HG03439 (cell line): ENCODE measurements around the gene ZDBF2.
"Not testable (repeated sequence)": the region's sequence is repeated elsewhere in the genome, so short reads cannot be mapped to it uniquely, and the experiment has no call there.

ENCODE experiments used
- ATAC-seq: cut with Tn5 transposase; IDR thresholded peaks from one replicate; pipeline ENCODE4 v1.9.1; 2021; ENCODE audit warnings: mild to moderate bottlenecking, moderate library complexity; ENCODE audit not compliant: unreplicated experiment

Gene ZDBF2

GRCh38 chr2:206274434-206275311 lies at the start of gene ZDBF2:
ZDBF2 (plus strand) TSS chr2:206274663; CDS start chr2:206281850, 7,187 bp downstream.
- peak; percentile 77 for ATAC-seq

- ATAC-seq = peak; percentile 92
These were observed 48.8 kb upstream of the ZDBF2 start for GRCh38 chr2:206225435-206226232.

GRCh38 chr2:206228636-206229035 lies 45.8 kb upstream of the ZDBF2 start:
- ATAC-seq = not testable (repeated sequence)

- no peak for ATAC-seq
These were observed 44.8 kb upstream of the ZDBF2 start for GRCh38 chr2:206229642-206230041.

- no peak for ATAC-seq
These were observed 44.3 kb upstream of the ZDBF2 start for GRCh38 chr2:206230060-206230762.

GRCh38 chr2:206231669-206232286 lies 42.7 kb upstream of the ZDBF2 start:
- no peak for ATAC-seq

GRCh38 chr2:206232287-206233035 lies 42.0 kb upstream of the ZDBF2 start:
- ATAC-seq = no peak

- ATAC-seq = no peak
These were observed 35.3 kb upstream of the ZDBF2 start for GRCh38 chr2:206239157-206239556.

- ATAC-seq = no peak
These were observed 34.1 kb upstream of the ZDBF2 start for GRCh38 chr2:206240327-206240726.

- no peak for ATAC-seq
These were observed 32.7 kb upstream of the ZDBF2 start for GRCh38 chr2:206241736-206242135.

GRCh38 chr2:206245265-206245672 lies 29.2 kb upstream of the ZDBF2 start:
- ATAC-seq = peak; percentile 57

- no peak for ATAC-seq
These were observed 24.2 kb upstream of the ZDBF2 start for GRCh38 chr2:206250041-206250897.

GRCh38 chr2:206253125-206253776 lies 21.2 kb upstream of the ZDBF2 start:
- ATAC-seq = no peak

GRCh38 chr2:206253777-206254166 lies 20.7 kb upstream of the ZDBF2 start:
- ATAC-seq = no peak

- ATAC-seq = no peak
These were observed 19.5 kb upstream of the ZDBF2 start for GRCh38 chr2:206255003-206255402.

GRCh38 chr2:206256706-206257205 lies 17.7 kb upstream of the ZDBF2 start:
- no peak for ATAC-seq

- no peak for ATAC-seq
These were observed 17.1 kb upstream of the ZDBF2 start for GRCh38 chr2:206257350-206257749.

GRCh38 chr2:206257861-206258260 lies 16.6 kb upstream of the ZDBF2 start:
- ATAC-seq = no peak
